SHP77 treated with DMSO at 0.1 percent for 48 hours (cell line): ENCODE data around the gene TBC1D2.
"Not testable (repeated sequence)": the region's sequence is repeated elsewhere in the genome, so short reads cannot be mapped to it uniquely, and the experiment has no call there.

ENCODE experiments used
- DNase-seq: peaks from one replicate; lab custom pipeline; 2025; lab: John Stamatoyannopoulos, UW

Gene TBC1D2

DNA sequence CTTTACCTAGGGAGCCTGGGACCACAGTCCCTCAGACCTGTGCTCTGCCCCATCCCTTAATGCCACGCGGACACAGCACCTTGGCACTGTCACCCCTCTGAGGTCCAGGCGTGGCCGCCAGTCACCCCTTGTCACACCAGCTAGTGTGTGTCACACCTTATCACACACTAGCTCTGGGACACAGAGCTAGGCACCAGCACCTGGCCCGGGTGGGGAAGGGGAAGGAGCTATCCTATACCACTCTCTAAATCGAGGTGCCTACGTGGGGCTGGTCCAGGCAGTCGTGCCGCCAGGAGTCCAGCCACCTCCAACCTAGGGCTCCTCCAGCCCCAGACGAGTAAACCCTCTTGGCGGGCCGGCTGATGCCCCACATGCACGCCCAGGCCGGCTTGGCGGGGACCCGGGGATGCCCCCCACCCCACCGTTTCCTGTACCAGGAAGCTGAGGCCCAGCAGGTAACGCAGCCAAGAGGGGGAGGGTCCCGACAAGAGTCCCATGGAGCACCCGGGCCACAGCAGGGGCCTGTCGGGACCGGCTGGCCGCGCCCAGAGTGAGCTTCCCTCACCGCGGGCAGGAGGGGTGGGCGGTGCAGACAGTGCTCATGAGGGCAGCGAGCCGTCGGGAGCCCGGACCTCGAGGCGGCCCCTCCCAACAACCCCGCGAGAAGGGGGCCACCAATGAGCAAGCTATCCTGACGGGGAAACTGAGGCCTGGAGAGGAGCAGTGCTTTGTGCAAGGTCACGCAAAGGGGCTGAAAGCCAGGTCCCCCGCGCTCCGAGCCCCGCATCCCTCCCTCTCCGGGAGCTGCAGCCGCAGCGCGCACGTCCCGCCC lies 63.6 kb downstream of the TBC1D2 start:
- no peak for DNase-seq

DNA sequence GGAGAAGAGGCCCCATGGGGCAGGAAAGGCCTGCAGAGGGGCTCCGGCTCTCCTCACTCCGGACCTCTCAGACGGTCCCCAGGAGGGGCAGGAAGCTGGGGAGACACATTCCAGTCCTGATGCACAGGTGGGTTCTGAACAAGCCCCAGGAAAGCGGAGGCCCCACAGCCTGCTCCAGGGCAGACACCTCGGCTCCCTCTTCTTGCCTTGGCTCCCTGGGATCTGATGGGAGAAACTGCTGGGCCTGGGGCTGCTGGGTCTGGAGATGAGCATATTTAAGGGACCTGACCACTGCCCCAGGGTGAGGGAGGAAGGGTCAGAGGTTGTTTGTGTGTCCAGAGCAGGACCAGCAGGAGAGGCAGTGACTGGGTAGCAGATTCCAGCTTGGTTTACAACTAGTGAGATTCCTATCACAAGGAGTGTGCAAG lies 64.3 kb downstream of the TBC1D2 start:
- DNase-seq = no peak

DNA sequence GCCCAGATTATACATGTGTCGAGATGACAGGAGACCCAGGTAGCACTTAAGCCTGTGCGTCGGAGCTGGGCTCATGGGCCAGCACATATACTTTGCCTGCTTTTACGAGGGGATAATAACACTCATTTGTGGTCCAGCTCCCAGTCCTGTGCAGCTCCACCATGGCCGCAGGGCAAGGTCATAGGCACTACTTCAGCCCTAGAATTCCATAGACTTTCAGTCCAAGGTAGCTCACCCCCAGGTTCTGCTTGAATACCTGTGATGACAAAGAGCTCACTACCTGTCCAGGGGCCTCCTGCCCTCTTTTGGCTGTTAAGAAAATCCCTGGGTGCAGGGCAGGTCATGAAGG lies 64.7 kb downstream of the TBC1D2 start:
- no peak for DNase-seq

DNA sequence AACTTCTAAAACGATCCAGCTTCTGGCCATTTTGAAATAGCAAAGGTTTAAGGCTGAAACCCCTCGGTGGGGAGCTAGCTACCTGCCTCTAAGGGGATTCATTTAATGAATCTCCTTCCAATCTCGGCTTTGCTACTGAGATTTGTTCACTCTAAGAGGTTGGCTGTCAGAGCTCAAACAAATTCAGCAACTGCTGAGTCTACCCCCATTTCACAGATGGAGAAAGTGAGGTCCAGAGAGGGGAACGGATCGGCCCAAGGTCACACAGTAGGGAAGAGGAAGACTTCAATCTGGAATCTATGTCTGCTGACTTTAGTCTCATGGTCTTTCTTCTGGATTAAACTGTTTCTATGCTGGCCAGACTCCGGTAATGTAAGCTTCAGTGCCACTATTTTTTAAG lies 66.0 kb downstream of the TBC1D2 start:
- no peak for DNase-seq

DNA sequence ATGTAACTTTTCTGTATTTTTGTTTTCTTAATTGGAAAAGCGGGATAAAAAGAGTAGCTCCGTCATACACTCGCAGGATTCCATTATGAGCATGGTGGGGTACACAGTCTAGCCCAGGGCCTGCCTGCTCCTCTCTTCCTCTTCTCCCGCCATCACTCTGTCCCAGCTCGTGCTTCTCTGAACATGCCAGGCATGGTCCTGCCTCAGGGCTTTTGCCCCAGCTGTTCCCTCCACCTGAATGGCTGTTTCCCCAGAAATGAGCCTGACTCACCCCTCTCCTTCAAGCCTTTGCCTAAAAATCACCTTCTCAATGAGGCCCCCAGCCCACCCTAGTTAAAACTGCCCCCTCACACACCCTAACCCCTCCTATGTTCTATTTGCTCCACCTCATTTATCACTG lies 67.5 kb downstream of the TBC1D2 start:
- DNase-seq = no peak

DNA sequence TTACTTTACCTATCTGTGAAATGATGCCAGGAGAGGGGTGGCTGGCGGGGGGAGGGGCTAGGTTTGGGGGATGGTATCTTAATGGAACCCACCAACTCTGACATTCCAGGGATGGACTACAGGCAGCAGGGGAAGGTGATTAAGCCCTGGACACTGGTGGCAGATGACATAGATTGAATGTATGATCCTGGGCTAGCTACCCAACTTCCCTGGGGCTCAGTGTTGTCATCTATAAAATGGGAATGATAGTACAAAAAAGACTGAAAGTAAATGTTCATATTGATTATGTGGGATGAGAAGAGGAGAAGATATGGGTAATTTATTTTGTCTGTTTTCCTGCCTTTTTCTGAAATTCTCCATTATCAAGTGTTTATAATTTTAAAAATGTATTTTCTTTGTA lies 69.2 kb downstream of the TBC1D2 start:
- DNase-seq = no peak

DNA sequence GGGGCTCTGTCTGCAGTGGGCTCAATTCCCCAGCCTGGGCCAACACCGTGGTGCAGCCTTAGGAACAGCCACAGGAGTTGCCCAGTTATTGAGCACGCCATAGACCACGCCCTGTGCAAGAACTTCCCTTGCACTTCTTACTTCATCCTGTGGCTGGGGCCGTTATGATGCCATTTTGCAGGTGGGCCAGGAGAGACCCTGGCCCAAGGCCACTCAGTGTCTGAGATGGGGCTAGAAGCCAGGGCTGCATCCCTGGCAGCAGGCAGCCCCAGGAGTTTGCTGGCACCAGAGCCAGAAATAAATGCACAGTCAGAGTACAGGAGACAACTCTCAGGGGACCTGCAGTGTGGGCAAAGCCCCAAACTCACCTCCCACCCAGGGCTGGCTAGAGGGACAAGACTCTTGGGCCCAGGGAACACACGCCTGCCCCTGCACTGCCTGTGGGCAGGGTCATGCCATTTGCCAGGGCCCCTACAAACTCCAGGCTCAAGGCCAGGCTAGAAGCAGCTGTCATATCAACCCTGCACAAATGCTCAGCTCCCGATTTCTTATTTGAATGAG lies 69.8 kb downstream of the TBC1D2 start:
- no peak for DNase-seq

DNA sequence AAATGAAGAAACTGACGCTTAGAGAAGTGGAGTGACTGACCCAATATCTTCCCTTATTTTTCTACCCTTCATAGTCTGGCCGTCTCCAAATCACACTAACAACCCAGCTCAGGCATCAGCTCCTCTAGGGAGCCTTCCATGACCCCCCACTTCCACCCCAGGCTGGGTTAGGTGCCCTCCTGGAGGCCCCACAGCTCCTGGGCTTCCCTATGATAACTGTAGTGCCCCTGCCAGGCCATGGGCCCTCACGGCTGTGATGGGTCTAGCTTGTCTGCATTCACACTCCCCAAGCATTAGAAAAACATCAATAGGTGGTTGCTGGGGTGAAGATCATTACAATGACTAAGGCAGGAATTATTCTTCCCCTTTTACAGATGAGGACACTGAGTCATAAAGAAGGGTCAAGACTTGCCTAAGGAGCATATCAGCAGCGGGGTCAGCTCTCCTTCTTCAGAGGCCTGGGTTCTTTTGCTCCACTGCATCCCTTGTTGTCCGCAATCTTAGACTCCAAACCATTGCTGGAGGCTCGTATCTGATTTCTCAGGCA lies 70.4 kb downstream of the TBC1D2 start:
- DNase-seq = no peak

DNA sequence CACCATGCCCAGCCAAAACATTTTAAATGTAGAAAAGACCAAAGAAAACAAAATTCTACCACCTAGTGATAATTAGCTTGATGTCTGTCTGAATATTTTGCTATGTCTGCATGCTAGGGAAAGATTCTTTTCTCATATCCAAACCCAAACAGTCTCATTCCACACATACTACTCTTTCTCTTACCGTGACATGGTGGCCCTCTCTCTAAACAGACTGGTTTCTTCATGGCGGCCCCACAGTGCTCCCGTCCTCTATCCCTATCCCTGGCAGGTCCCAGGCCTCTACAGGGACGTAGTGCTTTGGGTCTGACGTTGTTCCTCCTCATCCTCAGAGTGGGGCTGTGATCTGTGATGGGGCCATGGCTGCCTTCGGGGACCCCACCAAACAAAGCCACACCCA lies 71.1 kb downstream of the TBC1D2 start:
- no peak for DNase-seq

DNA sequence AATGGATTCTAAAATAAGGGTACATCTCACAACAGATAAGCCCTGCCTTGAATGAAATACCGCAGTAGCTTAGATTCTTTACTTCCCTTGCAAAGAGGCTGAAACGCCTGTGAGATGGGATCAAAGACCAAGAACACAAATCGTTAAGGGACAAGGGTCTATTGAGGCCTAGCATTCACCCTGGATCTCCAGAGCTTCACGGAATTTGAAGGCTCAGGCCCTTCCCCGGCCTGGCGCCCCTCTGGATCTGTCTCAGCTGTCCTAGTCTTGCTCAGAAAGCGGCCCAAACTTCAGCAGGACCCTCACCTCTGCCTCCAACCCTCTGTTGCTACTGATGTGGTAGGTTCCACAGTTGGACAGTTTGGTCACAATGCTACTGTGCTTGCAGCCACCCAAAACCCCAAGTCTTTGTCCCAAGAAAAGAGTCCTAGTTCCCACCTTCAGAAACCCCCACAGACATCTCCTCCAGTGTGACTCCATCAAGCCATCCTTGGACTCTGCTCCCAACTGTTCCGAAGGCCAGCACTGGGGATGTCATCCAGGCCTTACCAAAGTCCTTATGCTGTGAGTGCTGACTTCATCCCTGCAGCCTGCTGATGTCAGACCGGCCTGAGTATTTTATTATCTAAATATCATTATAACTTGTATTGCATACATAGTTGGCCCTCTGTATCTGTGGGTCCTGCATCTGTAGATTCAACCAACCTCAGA lies 72.4 kb downstream of the TBC1D2 start:
- DNase-seq = no peak

DNA sequence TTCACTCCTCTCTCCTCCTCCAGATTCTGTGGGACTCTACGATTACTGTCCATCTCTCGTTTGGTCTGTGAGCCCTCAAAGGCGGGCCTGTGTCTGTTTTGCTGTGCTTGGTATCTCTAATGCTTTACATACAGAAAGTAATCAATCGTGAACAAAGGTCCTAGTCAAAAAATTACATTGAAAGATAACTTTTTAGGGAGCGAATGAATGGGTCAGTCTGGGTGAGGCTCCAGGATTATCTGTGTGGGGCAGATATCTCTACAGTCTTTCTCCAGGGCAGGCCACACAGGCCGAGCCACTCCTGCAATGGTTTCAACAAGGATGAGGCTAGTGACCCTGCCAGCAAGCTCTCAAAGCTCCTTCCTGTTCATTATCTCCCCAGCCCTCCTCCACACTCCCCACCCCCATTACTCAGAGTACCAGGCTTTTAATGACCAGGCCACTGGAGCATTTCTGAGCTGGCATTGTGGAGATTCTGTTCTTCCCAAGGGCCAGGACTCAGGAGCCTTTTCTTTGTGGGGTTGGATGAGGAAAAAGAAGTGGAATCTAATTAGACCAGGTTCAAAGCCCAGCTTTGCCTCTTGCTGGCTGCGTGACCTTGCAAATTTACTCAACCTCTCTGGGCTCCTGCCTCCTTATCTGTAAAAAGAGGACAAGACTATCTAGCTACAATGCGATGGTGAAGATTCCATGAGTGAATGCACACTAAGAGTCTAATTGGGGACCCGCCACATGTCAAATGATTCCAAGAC lies 73.2 kb downstream of the TBC1D2 start:
- no peak for DNase-seq

DNA sequence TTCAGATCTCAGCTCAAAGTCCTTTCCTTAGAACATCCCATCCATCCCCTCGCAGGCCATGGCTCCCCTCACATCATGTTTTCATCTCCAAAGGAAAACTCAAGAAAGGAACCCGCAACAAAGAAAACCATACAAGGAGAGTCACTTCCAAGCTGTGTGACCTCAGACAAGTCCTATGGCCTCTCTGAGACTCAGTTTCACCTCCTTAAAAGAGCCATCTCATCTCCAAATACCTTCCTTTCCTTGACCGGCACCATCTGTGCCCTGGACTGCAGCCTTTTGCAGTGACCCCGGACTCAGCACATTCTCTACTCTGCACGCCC lies 73.7 kb downstream of the TBC1D2 start:
- no peak for DNase-seq

DNA sequence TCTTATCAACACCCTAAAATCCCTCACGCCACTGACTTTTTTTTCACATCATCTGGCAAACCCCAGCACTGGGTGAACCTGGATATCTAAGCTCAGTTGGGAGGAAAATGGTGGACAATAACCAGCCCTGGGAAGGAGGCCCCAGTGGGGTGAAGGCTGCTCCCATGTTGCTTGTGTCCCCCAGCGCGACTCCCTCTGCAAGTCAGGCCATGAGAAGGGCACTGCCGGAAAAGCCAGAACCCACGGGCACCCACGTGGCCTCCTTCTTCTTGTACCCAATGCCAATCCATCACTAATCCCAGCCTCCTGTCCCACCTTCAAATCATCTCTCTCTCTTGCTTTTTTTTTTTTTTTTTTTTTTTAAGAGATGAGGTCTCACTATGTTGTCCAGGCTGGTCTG lies 74.5 kb downstream of the TBC1D2 start:
- no peak for DNase-seq

DNA sequence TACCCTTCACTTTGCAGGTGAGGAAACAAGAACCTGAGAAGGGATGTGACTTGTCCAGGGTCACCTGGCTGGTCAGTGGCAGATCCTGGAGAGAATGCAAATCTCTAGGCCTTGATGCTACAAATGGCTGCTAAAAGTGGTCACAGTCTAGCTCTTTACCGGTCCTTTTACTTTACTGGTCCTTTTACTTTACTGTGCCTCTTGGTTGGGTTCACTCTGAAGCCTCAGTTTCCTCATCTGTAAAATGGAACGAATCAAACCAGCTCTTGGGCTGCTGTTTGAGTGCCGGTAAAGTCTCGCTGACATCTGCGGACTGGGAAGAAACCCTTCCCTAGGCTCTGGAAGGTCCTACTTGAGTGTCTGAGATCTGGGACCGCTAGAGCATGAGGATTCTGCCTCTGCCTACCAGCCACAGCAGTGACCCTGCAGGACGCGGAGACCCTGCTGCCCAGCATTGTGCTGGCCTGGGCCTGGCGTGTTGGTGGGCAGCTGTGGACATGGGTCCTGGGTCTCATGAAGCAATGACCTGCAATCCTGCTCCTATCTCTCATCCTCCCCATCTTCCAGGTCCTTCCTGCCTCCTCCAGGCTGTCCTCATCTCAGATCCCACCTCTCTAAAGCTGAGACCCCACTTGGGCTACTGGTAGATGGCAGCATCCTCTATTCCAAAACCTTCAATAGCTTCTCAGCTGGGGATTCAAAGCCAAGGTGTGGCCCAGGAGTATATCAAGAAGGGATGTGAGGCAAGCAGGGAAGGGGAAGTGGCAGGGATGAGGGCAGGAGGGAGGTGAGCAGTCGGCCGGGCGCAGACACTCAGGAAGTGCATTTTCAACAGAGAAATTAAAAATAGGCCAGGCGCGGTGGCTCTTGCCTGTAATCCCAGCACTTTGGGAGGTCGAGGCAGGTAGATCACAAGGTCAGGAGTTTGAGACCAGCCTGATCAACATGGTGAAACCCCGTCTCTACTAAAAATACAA lies 76.3 kb downstream of the TBC1D2 start:
- DNase-seq = no peak

DNA sequence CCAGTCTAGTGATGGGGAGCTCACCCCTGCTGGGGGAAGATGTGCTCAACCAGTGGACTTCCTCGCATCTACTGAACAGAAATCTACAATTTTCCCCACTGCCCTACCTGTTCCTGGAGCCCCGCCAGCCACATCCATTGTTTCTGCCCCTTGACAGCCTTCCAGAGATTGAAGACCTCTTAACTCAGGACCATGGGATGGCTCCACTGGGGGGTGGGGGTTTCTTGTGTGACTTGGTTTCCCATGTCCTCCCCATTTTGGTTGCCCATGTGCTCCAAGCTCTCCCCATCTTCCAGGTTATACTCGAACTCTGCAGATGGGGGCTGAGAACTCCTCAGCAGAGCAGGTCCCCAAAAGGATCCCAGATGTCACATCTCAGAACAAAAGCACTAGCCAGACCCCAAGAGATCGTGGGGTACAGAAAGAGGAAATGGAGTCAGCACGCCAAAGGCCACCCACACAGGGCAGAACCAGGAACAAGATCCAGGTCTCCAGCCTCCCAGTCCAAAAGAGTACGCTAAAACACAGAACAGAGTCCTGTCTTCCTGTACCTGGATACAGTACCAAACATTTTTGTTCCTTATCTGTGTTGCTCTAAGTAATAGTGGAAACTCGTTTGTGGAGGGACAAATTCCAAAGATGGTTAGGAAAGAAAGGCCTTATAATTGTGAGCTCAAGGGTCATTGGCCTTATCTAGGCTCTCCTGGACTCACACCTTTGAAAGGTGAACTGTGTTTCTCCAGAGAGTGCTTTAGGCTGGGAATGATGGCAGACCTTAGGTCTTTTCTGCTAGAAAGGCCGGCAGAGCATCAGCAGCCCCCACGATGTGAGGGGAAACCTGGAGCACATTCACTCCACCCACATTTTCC lies 78.8 kb downstream of the TBC1D2 start:
- DNase-seq = no peak

DNA sequence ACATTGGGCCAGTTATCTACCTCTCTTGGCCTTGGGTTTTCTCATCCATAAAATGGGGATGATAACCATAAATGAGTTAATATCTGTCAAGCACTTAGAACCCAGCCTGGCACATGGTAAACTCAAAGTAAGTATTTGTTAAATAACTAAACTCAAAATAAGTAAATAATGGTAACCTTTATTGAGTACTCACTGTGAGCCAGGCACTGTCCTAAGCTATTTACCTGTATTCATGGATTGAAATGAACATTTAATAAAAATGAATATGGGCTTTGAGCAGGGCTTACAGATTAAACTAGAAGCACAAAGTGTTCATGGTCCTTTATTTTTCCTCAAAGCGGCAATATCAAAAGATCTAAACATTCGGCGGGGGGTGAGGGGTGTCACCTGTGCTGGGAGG lies 79.7 kb downstream of the TBC1D2 start:
- no peak for DNase-seq

DNA sequence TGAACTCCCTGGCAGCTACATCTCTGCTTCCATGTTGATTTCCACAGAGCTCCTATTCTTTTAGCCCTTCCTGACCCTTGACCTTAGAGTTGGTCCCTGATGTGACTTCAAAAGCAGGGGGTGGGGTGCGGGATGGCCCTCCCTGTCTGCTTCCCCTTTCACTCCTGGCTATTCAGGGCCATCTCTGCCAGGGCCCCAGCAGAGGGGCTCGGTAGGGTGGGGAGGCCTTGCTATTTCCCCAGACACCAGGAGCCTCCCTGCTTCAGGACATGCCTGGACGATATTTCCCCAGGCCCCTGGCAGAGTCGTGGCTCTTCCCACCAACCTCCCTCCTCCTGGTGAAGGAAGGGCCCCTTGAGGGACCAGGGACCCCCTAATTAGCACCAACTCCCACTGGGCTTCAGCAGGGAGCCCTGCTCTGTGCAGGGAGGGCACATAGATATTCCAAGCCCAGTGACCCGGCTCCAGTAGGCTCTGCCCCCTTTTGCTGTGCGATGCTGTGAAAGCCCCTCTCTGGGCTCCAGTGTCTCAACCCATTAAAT lies 80.3 kb downstream of the TBC1D2 start:
- DNase-seq = no peak

DNA sequence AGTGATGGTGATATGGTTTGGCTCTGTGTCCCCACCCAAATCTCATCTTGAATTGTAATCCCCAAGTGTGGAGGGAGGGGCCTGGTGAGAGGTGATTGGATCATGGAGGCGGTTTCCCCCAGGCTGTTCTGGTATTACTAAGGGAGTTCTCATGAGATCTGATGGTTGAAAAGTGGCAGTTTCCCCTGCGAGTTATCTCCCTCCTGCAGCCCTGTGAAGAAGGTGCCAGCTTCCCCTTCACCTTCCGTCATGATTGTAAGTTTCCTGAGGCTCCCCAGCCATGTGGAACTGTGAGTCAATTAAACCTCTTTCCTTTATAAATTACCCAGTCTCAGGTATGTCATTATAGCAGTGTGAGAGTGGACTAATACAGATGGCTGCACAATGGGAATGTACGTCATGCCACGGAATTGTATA lies 80.9 kb downstream of the TBC1D2 start:
- DNase-seq = not testable (repeated sequence)

DNA sequence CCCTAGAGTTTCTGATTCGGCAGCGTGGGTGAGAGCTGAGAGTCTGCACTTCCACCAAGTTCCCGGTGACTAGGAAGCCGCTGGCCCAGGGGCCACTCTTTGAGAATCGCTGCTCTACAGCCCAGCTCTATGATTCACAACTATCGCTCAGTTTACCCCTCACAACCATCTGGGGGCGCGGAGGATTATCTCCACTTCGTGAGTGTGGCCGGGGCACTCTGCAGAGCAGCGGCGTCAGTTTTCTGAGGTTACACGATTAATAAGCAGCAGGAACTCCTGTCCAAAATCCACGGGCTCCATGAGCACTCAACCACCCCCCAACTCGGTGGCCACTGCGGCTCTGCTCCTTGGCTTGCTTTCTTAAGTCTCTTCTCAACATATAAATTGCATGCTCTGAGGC lies 82.3 kb downstream of the TBC1D2 start:
- DNase-seq = no peak

DNA sequence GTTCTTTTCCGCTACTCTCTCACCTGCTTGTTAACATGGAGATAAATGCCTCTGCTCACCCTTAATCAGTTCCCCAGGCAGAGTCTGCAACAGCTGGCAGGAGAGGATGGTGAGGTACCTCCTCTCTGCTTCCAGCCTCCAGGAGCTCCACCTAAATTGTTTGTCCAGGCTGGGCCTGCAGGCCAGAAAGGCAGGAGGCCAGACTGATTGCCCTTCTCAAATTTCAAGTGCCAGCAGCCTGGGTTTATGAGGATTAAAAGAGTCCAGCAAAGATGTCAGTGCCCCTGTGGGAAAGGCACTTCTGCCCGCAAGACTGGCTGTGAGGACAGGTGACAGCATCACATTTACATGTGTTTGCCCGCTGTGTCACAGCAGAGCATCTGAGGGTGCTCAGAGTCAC lies 82.8 kb downstream of the TBC1D2 start:
- peak; percentile 86 for DNase-seq
